AG04450 (cell line): ENCODE data around the gene SCART1. TPM values are rescaled to one million over a fixed set of nuclear protein-coding genes. Genes with fewer than 3 reads are reported as not detected.

Experiments
- CTCF ChIA-PET: fragments of 300-600, 350-600 bp; formaldehyde crosslinking; extraction: SDS; loops from one replicate; lab custom pipeline; 2022; ENCODE audit warnings: antibody characterized with exemption, inconsistent platforms; lab: Charles Lee
- POLR2A ChIA-PET: fragments of 350-600 bp; formaldehyde crosslinking; extraction: SDS; loops from one replicate; lab custom pipeline; 2021; ENCODE audit warnings: antibody characterized with exemption, inconsistent platforms; lab: Yijun Ruan, JAX
- DNase-seq: peaks from one replicate; pipeline ENCODE4 v3.0.0-alpha.2; 2011; ENCODE audit warnings: low read depth, low spot score
- H3K27ac ChIP-seq: one replicate; pipeline ENCODE4 v1.5.1; 2012; ENCODE audit warnings: low read depth, low read length, control low read depth
- H3K27me3 ChIP-seq: one replicate; pipeline ENCODE4 v1.6.0; 2012; ENCODE audit warnings: low read length; ENCODE audit not compliant: control insufficient read depth, insufficient read depth
- H3K4me3 ChIP-seq: 2 replicates; pipeline ENCODE4 v1.5.1; 2011; ENCODE audit warnings: mild to moderate bottlenecking, low read depth, low read length, control low read depth
- H3K9me3 ChIP-seq: 2 replicates; pipeline ENCODE4 v1.5.1; 2012; ENCODE audit warnings: low read length; ENCODE audit not compliant: control insufficient read depth, insufficient read depth
- CTCF ChIP-seq: IDR thresholded peaks from 2 replicates; pipeline ENCODE4 v1.5.1; 2011; ENCODE audit warnings: low read depth, low read length, control low read depth, inconsistent platforms
- polyA minus RNA-seq: library from RNA; depleted of rRNA, polyadenylated mRNA; stranded (reverse); fragments of >200 nt; gene quantifications from 2 replicates; pipeline ENCODE4 v1.2.3, GENCODE V29; 2011; rRNA and poly(A)+ RNA removed
- polyA plus RNA-seq: library from polyadenylated mRNA; depleted of rRNA; stranded (reverse); fragments of >200 nt; gene quantifications from 2 replicates; pipeline ENCODE4 v1.2.3, GENCODE V29; 2011; rRNA removed

Gene SCART1
- polyA plus RNA-seq (0.67 and 0.96 TPM in 2 replicates), polyA minus RNA-seq (2.0 and 2.9 TPM in 2 replicates)

DNA sequence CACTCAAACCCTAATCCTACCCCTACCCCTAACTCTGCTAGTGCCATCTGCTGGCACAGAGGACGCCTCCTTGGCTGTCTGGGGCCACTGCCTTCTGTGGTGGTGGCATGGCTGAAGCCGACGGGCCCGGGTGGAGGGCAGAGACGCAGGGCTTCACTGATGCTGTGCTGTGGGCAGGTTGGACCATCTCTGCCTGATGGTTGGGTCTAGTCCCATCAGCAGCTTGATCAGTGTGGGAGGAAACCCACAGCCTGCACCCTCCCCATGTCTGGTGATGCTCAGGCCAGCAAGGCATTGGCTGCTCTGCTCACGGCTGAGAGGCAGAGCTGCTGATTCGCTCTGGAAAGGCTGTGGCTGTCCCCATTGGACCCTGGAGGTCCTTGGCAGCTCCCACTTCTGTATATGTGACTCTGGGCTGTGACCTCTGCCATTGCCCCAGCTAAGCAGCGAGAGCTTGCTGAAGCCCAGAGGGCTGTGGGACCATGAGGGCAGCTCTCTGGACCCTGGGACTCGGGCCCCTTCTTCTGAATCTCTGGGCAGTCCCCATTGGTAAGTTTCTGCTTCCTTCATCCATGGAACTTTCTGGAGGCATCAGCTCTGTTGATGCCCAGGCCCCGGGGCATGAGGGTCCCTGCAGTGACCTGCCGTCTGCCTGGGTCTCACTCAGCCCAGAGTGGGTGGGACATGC is at the start of gene SCART1:
SCART1 (plus strand) TSS at position 430 of the 688 bp plus-strand sequence; CDS start at position 483, 53 bp downstream.
- ChIA-PET POLR2A (no interaction called here), CTCF (no interaction called here)
- Histone ChIP-seq H3K9me3 (peaks cover 39% of the 10 kb centered on the region), H3K27me3 (no peaks in the 10 kb centered on the region), H3K27ac (no peak within 1 kb of the TSS), H3K4me3 (no peak within 1 kb of the TSS)
- TF ChIP-seq CTCF, result no peak
- no peak for DNase-seq

- H3K4me3 ChIP-seq, result no peak overlapping the region
- H3K27ac ChIP-seq, result no peak overlapping the region
- H3K9me3 ChIP-seq, result peaks cover 3% of the 10 kb centered on the region
- DNase-seq, result no peak
- no peak for TF ChIP-seq CTCF
- ChIA-PET POLR2A (no interaction called here), CTCF (interaction anchor here (0.7 kb wide), 1 partner anchor 76 kb away, joined by 3 read pairs; no protein-coding TSS in a partner anchor)
- H3K27me3 ChIP-seq, result no peaks in the 10 kb centered on the region
These were observed 48.5 kb upstream of the SCART1 start for GRCh38 chr10:133405272-133405671.

- POLR2A ChIA-PET, result no interaction called here
- Histone ChIP-seq H3K4me3 (no peak overlapping the region), H3K27ac (no peak overlapping the region), H3K9me3 (peaks cover 5% of the 10 kb centered on the region), H3K27me3 (no peaks in the 10 kb centered on the region)
- DNase-seq, result no peak
- TF ChIP-seq CTCF, result no peak
- CTCF ChIA-PET, result interaction anchor here (0.7 kb wide), 1 partner anchor 77 kb away, joined by 3 read pairs; no protein-coding TSS in a partner anchor
These were observed 47.8 kb upstream of the SCART1 start for GRCh38 chr10:133405844-133406527.

DNA sequence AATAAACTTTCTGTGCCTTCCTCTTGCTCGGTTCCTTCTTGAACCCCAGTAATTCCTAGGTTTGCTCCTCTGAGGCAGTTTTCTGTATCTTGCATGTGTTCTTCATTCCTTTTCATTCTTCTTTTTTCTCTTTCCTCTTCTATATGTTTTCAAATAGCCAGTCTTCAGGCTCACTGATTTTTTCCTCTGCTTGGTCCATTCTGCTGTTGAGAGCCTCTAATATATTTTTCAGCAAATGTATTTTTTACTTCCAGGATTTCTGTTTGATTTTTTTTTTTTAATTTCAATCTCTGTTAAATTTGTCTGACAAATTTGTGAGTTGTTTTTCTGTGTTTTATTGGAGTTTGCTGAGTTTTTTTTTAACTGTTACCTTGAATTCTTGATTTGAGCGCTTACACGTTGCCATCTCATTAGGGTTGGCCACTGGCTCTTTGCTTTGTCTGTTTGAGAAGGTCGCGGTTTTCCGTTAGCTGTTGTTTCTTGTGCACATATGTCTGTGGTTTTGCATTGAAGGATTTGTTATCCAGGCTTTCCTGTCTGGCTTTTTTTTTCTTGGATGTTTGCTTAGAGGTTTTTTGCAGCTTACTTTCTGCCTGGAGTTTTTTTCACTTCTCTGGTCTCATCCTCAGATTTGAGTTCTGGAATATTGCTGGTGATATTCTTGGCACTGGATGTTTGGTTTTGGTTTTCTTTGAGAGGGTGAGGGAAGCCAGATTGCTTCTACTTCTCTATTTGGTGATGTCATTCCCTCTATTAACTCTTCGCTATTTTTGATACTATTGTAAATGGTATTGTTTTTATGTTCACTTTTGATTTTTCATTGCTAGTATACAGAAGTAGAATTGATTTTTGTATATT is 42.0 kb upstream of the SCART1 start:
- no peak for TF ChIP-seq CTCF
- Histone ChIP-seq H3K4me3 (no peak overlapping the region), H3K9me3 (peaks cover 12% of the 10 kb centered on the region), H3K27ac (no peak overlapping the region), H3K27me3 (no peaks in the 10 kb centered on the region)
- ChIA-PET POLR2A (no interaction called here), CTCF (interaction anchor here (0.7 to 1.2 kb wide), 2 partner anchors 82 kb away, joined by 3 to 5 read pairs; no protein-coding TSS in a partner anchor)
- no peak for DNase-seq
